GM19239 (cell line): ENCODE results near the gene CES2.

Experiments used
- DNase-seq: peaks from one replicate; pipeline ENCODE4 v3.0.0; 2011; ENCODE audit warnings: low spot score; ENCODE audit not compliant: insufficient read length
- FAIRE-seq: peaks from 2 replicates; lab custom pipeline; 2011; peaks lifted over from hg19 to GRCh38; lab: Jason Lieb, UNC

CES2 gene

GRCh38 chr16:66901626-66902025 lies 33.7 kb upstream of the CES2 start:
- DNase-seq (no peak), FAIRE-seq (no peak)

- no peak for FAIRE-seq
- no peak for DNase-seq
Observed at GRCh38 chr16:66902648-66903543, 32.4 kb upstream of the CES2 start.

GRCh38 chr16:66903544-66904427 lies 31.5 kb upstream of the CES2 start:
- FAIRE-seq (no peak), DNase-seq (no peak)

- FAIRE-seq (no peak), DNase-seq (no peak)
Observed at GRCh38 chr16:66904428-66904845, 30.9 kb upstream of the CES2 start.

- DNase-seq (no peak), FAIRE-seq (no peak)
Observed at GRCh38 chr16:66904846-66905632, 30.3 kb upstream of the CES2 start.

- FAIRE-seq (no peak), DNase-seq (no peak)
Observed at GRCh38 chr16:66905633-66906539, 29.4 kb upstream of the CES2 start.

GRCh38 chr16:66906916-66907836 lies 28.1 kb upstream of the CES2 start:
- no peak for DNase-seq
- FAIRE-seq = no peak

GRCh38 chr16:66908116-66908515 lies 27.2 kb upstream of the CES2 start:
- DNase-seq = no peak
- FAIRE-seq = no peak

- DNase-seq = no peak
- FAIRE-seq = no peak
Observed at GRCh38 chr16:66908762-66909559, 26.4 kb upstream of the CES2 start.

- DNase-seq (no peak), FAIRE-seq (no peak)
Observed at GRCh38 chr16:66910175-66910940, 25.0 kb upstream of the CES2 start.

GRCh38 chr16:66911112-66911511 lies 24.2 kb upstream of the CES2 start:
- no peak for FAIRE-seq
- no peak for DNase-seq

GRCh38 chr16:66911801-66912200 lies 23.5 kb upstream of the CES2 start:
- DNase-seq (no peak), FAIRE-seq (no peak)

- FAIRE-seq (no peak), DNase-seq (no peak)
Observed at GRCh38 chr16:66913081-66913480, 22.2 kb upstream of the CES2 start.

GRCh38 chr16:66913711-66914110 lies 21.6 kb upstream of the CES2 start:
- DNase-seq = no peak
- no peak for FAIRE-seq

GRCh38 chr16:66914541-66914940 lies 20.8 kb upstream of the CES2 start:
- DNase-seq (no peak), FAIRE-seq (no peak)

GRCh38 chr16:66915041-66915440 lies 20.3 kb upstream of the CES2 start:
- FAIRE-seq = no peak

GRCh38 chr16:66916518-66916917 lies 18.8 kb upstream of the CES2 start:
- DNase-seq (no peak), FAIRE-seq (no peak)

More at GRCh38 chr16:66915041-66915440, 20.3 kb upstream of the CES2 start:
- no peak for DNase-seq
